Measurements from ENCODE around the gene THNSL1.
"Not testable (repeated sequence)": the region's sequence is repeated elsewhere in the genome, so short reads cannot be mapped to it uniquely, and the experiment has no call there.

THNSL1 gene

DNA sequence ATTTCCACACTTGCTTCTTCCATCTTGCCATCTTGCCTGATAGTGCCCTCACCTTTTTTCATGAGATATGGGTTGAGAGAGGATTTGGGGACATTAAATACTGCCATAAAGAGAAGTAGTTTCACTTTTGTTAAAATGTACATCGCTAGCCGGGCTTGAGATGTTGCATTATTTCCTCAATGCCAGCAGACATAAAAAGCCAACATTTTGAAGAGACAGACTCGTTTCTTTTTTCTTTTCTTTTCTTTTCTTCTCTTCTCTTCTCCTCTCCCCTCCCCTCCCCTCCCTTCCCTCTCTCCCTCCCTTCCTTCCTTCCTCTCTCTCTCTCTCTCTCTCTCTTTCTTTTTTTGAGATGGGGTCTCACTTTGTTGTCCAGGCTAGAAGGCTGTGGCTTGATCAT lies 18.4 kb upstream of the THNSL1 start:
- no peak for DNase-seq (ENCODE audit: low read depth in 2 of 2)

DNA sequence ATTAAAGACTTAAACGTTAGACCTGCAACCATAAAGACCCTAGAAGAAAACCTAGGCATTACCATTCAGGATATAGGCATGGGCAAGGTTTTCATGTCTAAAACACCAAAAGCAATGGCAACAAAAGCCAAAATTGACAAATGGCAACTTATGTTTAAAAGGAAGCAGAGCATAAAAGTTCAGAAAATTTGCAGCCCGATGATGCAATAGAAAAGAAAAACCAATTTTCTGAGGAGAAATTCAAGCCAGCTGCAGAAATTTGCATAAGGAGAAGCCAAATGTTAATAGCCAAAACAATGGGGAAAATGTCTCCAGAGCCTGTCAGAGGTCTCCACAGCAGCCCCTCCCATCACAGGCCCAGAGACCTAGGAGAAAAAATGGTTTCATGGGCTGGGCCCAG lies 4.8 kb upstream of the THNSL1 start:
- not testable (repeated sequence) for DNase-seq (ENCODE audit: low read depth in 2 of 2)

DNA sequence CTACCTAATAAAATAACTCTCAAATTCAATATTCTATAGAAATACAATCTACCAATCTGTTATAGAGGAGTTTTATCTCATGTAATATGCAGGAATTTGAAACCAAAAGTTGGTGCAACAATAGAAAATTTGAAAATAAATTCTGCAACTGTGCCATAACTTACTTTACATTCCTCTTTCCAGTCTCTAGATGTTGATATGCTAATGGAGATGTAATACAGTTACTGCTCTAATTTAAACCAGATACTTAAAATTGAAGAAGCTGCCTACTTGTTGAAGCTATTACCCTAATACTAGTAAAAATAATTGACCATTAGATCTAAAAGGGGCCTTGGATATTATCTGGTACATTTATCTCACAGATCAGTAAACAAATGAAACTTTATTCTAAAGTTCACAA lies 1.8 kb upstream of the THNSL1 start:
- DNase-seq (ENCODE audit: low read depth in 2 of 2) = no peak

DNA sequence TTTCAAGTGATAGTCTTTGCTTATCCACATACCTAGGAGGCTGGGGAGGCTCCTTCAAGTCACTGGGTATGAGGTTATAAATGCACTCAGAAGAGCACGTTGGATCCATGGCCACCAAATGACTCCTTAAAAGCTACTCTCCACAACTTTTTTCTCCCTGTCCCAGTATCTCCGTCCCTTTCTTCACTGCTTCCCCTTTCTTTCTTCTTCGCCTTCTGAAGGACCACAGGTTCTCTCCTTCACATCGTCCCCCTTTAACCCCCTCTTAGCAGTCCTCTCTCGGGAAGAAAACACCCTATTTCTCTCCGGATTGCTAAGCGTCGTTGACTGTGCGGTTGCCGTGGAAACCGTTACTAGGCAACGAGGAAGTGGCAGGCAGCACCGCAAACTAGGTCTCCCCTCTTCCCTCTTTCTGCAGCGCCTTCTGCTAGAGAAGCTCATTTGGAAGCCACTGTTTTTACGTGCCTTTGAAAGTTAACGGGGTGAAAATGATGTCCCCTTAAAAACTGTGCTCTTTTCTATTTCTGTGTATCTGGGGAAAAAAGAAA lies 510 bp upstream of the THNSL1 start, which contains the start of gene ENKUR:
TSS of gene ENKUR (minus strand) at position 331 of the 548 bp plus-strand sequence. CDS start at position 109, 222 bp downstream.
- DNase-seq (ENCODE audit: low read depth in 2 of 2) = peak; percentile 84 to 91

DNA sequence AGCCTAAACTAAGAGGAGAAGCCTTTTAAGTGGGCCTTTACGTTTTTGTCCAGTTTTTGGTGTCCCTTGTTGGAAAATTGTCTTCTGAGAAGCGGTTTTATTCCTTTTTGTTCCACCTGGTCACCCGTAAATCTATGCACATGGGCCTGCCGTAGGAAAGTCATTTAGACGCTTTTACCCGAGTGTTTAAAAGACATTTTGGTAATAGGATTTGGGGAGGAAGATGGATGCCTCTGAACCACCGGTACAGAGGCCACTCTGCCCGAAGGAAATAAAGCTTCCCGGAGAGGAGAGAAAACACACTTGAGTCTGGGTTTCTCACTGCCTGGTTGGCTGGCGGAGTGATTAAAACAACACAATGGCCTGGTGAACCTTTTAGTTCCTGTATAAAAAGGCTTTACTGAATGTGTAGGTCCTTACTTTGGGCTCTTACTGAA lies 760 bp downstream of the THNSL1 start:
- DNase-seq (ENCODE audit: low read depth in 2 of 2) = no peak

DNA sequence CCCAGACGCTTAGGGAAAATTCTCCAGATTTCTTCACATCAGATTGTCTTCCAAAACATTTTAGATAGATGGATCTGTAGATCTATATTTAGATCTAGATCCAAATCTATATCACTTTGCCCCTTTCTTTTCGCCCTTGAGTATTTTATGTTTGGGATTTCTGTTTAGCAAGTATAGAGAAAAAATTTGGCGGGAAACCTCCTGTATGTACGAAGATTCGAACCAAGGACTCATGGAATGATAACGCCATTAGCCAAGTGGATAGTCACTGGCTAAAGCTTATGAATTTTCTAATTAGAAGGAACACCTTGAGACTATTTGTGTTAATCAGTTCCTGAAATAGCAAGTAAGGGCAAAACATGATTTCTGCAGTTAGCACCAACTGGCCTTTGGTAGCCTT lies 1.2 kb downstream of the THNSL1 start:
- DNase-seq (ENCODE audit: low read depth in 2 of 2) = no peak

DNA sequence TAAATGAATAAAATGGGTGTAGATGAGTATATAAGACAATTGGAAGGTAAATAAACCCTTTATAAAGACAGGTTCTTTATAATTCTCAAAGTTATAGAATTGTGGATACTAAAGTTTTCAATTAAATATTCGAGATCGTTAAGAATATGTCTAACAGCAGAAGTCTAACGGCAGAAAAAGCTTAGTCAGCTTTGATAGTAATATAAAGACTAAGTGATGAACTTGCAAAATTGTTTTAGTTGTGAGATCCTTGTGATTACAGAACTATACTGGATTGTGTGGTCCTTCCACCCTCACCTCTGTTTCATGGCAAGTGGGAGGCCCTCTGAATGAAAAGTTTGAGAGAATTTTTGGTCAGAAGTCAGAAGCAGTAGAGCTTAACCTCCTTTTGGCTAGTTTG lies 2.3 kb downstream of the THNSL1 start:
- DNase-seq (ENCODE audit: low read depth in 2 of 2) = no peak

DNA sequence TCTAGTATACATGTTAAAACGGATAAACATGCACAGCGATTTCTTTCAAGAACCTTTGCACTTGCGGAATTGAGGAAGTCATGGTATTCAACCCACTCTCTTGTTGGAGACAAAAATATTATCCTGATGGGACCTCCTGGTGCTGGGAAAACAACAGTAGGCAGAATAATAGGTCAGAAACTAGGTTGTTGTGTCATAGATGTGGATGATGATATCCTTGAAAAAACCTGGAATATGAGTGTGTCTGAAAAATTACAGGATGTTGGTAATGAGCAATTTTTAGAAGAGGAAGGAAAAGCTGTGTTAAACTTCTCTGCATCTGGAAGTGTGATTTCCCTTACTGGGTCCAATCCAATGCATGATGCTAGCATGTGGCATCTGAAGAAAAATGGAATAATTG lies 6.9 kb downstream of the THNSL1 start:
- DNase-seq (ENCODE audit: low read depth in 2 of 2) = no peak

DNA sequence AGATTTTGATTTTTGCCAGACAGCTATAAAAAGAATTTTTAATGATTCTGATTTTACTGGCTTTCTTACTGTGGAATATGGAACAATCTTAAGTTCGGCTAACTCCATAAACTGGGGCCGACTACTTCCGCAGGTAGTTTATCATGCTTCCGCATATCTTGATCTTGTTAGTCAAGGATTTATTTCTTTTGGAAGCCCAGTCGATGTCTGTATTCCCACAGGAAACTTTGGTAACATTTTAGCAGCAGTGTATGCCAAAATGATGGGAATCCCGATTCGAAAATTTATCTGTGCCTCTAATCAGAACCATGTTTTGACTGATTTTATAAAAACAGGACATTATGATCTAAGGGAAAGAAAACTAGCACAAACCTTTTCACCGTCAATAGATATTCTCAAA lies 8.1 kb downstream of the THNSL1 start:
- no peak for DNase-seq (ENCODE audit: low read depth in 2 of 2)

DNA sequence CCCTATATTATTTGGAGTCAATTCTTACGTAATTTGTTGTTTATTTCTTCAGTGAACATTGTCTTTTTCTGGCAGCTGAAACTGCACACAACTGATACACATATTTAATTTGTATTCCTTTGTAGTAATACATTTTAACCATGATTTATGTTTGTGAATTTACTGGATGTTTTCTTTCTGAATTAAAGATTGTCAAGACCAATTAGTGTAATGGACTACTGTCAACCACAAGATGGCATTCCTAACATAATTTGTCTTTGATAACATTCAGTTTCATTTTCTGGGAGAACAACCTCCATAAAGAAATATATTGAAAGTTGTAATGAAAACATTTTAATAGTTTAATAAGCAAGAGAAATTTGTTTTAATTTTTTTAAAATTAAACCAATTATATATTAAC lies 10.1 kb downstream of the THNSL1 start:
- no peak for DNase-seq (ENCODE audit: low read depth in 2 of 2)

DNA sequence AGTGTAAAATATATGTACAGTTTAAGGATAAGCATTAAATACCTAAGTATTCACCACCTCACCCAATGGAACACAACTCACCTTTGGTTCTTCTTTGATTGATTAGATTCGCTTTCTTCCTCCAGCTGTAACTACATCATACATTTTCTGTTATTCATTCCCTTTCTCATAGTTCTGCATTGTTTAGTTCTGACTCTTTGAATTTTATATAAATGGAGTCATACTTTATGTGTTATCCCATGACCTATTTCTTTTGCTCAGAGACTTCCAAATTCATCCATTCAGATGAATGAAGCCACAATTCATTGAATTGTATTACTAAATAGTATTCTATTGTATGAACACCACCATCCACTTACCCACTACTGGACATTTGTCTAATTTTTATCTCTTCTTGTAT lies 12.3 kb downstream of the THNSL1 start:
- no peak for DNase-seq (ENCODE audit: low read depth in 2 of 2)

DNA sequence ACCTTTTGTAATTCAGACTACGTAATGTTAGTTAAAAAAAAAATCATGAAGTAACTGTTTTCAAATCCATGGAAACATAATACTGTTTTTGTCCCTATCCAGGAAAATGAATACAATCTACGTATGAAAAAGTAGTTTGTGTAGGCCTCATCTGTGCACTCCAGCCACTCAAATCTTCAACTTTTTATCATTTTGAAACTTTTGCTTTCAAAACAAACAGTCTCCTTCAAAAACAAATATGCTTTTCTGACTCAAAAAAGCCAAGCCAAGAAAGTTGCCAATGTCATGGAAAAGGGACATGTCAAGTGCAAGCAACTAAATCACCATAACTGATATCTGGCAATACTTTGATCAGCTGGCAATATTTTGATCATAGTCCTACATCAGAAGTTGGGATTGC lies 13.1 kb downstream of the THNSL1 start:
- no peak for DNase-seq (ENCODE audit: low read depth in 2 of 2)

DNA sequence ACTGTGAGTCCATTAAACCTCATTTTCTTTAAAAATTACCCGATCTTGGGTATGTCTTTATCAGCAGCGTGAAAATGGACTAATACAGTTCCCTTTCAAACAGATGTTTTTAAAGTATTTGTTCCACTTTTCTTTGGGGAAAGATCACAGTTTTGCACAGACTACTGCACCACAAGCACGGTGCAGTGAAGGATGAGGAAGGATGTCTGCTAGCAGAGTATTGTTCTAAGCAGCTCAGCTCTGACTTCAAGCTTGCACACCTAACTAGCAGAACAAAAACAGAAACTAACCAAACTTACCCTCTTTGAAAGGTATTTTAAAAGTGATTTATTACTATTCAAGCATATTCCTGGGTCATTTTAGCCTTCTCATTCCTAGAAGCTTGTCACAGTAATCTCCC lies 20.0 kb downstream of the THNSL1 start:
- DNase-seq (ENCODE audit: low read depth in 2 of 2) = no peak

DNA sequence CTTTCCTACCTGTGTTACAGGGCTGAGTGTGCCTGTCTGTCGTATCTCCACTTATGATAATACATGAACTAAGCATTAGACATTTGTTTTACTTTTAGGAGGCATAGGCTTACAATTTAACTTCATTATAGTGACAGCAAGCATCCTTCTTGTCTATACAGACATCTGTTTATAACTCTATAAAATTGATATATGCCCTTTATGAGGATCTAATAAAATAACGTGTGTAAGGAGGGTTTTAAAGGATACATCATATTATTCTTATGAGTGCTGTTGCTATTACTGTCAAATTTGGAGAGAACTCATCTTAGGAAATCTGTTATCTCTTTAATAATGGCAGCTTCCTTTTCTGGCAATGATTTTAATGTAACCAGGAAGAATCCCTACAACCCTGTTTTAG lies 21.9 kb downstream of the THNSL1 start:
- no peak for DNase-seq (ENCODE audit: low read depth in 2 of 2)

DNA sequence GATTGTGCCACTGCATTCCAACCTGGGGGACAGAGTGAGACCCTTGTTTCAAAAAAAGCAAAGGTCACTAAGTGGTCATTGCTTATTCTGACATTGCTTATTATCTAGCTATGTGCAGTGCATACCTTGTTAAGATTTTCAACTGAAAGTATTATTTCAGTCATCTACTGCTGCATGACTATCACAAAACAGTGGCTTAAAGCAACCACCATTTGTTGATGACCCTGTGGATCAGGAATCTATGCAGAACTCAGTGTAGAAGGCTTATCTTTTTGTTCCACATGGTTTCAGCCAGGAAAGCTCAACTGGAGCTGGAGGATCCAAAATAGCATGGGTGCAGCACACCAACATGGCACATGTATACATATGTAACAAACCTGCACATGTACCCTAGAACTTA lies 23.1 kb downstream of the THNSL1 start:
- no peak for DNase-seq (ENCODE audit: low read depth in 2 of 2)

DNA sequence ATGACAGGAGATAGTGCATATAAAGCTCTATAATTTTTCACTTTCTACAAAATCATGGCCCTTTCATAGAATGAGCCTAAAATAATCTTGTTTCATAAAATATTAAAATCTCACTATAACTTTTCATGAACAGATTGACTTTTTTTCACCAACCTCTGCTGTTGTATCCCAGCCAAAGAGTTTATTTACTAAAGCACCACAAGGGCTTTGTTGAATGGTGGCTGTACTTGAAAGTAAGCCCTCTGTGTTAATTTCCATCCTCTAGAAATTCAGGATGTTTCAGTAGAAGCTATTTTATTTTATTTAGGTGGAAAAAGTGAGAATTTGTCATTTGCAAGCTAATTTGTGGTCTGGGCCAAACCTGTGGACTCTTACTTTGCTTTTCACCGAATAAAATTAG lies 30.2 kb downstream of the THNSL1 start:
- no peak for DNase-seq (ENCODE audit: low read depth in 2 of 2)

DNA sequence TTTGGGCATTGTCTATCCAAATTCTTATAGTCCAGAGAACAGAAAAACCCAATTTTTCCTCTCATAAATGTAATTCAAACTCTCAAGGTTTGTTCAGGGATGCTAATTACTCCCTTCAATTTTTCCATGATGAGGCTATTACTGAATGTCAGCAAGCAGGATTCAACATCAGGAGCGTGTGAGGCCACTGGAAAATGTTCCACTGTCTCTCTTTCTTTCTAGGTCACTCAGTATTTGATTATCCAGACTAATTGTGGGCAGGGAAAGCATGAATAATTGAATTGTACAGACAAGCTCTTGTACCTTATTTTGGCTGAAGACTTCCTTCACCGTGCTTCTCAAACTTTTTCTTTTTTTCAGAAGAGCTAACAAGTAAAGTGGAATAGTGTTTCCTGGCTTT lies 30.7 kb downstream of the THNSL1 start:
- no peak for DNase-seq (ENCODE audit: low read depth in 2 of 2)

DNA sequence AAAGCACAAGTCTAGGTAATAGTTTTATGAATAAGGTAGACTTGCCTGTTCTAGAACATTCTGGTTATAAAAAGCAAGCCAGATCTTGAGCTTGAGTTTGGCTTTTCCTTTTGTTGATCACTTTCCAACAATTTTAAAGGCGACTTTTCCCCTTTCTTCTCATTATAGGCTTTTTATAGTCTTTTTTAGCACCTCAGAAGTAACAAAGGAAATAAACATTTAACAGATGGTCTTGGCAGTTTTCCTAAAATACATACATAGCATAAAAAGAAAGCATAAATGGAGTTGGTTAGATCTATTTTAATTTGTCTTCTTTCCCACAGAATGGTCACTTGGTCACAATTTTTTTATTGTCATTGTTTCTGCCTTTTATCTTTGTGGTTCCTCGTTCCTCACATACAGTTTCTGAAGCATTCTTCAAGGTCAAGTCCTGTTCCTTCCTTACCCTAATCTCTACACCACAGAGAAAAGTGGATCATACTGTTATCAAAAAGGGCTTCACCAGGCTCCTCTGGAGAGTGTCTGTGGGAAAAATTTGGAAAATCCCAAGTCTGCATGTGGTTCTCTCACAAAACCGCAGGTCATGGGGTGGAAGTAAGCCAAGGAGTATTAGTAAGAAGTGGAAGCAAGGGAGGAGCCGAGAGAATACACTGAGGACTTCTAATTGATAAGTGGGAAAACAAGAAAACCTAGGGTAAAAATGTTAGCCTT lies 31.3 kb downstream of the THNSL1 start:
- no peak for DNase-seq (ENCODE audit: low read depth in 2 of 2)

DNA sequence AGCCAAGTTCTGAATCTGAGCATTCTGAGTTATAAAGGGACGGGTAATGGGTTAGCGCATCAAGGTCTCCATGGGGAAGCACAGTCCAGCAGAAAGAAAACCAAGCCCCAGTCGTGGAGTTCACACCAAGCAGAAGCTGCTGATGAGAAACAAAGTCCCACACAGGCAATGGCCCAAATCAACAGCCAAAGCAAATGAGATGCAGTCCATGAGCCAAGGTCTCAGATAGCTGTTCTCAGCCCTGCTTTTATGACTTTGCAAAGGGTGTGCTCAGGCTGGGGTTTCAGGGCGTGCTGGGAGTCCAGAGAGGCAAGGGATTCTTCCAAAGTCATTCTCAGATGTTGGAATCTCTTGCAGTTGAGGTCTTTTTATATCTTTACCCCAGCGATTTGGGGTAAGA lies 32.0 kb downstream of the THNSL1 start:
- DNase-seq (ENCODE audit: low read depth in 2 of 2) = no peak

DNA sequence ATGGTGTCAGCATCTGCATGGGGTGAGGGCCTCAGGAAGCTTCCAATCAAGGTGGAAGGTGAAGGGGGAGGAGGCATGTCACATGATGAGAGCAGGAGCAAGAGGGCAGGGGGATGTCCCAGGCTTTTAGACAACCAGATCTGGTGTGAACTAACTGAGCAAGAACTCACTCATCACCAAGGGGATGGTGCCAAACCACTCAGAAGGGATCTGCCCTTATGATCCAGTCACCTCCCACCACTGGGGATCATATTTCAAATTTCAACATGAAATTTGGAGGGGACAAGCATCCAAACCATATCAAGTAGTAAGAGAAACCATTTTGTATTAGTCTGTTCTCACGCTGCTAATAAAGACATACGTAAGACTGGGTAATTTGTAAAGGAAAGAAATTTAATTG lies 33.6 kb downstream of the THNSL1 start:
- no peak for DNase-seq (ENCODE audit: low read depth in 2 of 2)

DNA sequence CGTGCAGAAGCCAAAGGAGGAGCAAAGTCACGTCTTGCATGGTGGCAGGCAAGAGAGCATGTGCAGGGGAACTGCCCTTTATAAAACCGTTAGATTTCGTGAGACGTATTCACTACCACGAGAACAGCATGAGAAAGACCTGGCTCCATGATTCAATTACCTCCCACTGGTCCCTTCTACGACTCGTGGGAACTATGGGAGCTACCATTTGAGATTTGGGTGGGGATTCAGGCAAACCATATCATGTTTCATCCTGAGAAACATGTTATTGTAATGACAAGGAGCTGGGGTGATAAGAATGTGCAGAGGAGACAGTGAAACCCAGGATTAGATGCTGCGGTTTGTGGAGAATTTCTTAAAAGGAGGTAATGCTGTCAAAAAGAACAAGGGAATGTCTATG lies 34.0 kb downstream of the THNSL1 start:
- DNase-seq (ENCODE audit: low read depth in 2 of 2) = no peak

DNA sequence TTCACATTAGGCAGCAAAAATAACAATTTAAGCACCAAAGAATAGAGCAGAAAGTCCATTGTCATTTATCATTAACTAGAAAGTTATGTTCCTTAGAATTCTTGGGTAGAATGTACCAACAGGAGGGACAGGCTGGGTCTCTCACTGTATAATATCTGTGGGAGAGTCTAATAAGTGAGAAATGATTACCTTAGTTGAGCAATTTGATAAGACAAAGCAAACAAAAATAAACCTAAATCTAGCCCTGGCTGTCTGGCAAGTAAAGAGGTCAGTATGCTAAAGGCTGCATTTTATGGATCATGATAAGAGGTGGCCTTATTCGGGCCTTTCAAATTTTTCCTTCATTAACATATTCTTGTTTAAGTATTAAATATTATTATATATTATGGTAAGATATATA lies 35.6 kb downstream of the THNSL1 start:
- no peak for DNase-seq (ENCODE audit: low read depth in 2 of 2)

DNA sequence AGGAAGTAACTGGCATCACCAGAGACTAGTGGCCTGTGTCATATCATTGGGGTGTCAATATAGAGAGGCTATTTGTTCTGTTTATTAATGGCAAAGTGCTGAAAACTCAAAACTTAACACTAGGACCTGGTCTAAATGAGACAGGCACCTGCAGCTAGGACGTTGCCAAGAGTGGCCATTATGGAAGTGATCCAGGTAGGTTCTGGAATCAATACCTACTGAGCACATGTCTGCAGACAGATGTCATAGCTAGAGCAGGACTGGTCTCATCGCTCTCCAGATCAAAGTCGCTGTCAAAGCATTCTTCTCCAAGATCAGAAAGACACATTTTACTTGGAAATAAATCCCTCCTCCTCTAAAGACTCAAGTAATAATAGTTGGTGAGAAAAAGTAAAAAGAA lies 40.3 kb downstream of the THNSL1 start:
- no peak for DNase-seq (ENCODE audit: low read depth in 2 of 2)

DNA sequence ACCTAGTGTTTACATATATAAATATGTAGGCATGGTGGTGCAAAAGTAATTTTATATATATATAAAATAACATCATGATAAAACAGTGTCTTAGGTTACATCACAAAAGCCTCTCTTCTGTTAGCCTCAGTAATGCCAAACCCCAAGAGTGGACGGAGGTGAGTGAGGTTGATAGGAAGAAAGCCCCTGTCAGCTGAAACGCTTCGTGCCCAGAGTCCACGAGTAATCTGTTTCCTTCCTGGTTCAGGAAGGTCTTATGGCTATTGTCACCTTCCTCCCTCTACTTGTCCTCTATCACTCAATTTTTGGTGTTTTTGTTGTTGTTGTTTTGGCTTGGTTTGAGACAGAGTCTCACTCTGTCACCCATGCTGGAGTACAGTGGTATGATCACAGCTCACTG lies 41.5 kb downstream of the THNSL1 start:
- DNase-seq (ENCODE audit: low read depth in 2 of 2) = no peak

Data from stimulated activated CD8-positive, alpha-beta memory T cell treated with anti-CD3 and anti-CD28 coated beads, Interleukin-7, amount 100 ng/mL, for 1 hour (primary cell).